Dendritic cell treated with granulocyte-macrophage colony-stimulating factor and Interleukin-4, amounts not matched to agents 40 ng/mL and 50 ng/mL, for 4 days (primary cell): Measurements from ENCODE around the gene FARP1.

ENCODE experiments used
- H3K27ac Mint-ChIP-seq: one replicate; pipeline ENCODE4 v1.8.0; 2022; ENCODE audit warnings: mild to moderate bottlenecking, mixed read lengths
- H3K27me3 Mint-ChIP-seq: one replicate; pipeline ENCODE4 v1.8.0; 2022; ENCODE audit warnings: mild to moderate bottlenecking, mixed read lengths
- H3K36me3 Mint-ChIP-seq: one replicate; pipeline ENCODE4 v1.8.0; 2022; ENCODE audit warnings: low read depth, mixed read lengths
- H3K4me1 Mint-ChIP-seq: one replicate; pipeline ENCODE4 v1.8.0; 2022; ENCODE audit warnings: low read depth, mixed read lengths
- H3K4me3 Mint-ChIP-seq: one replicate; pipeline ENCODE4 v1.8.0; 2022; ENCODE audit warnings: mild to moderate bottlenecking, moderate library complexity, mixed read lengths
- H3K9me3 Mint-ChIP-seq: one replicate; pipeline ENCODE4 v1.8.0; 2022; ENCODE audit warnings: mixed read lengths
- intact Hi-C: fragments of 100-400 bp; cut with micrococcal nuclease; formaldehyde crosslinking; loops from one replicate; pipeline ENCODE4 v1.15.0; 2022

Gene FARP1

GRCh38 chr13:98328511-98328910, 185.6 kb downstream of the FARP1 start:
- no peaks in the 10 kb centered on the region for H3K9me3 Mint-ChIP-seq
- H3K27ac Mint-ChIP-seq, result no peak overlapping the region
- no peak overlapping the region for H3K4me3 Mint-ChIP-seq
- peaks cover 1% of the 10 kb centered on the region for H3K27me3 Mint-ChIP-seq
- no peaks in the 10 kb centered on the region for H3K36me3 Mint-ChIP-seq
- intact Hi-C loops, result no loop called here
- H3K4me1 Mint-ChIP-seq, result no peaks in the 10 kb centered on the region

GRCh38 chr13:98332222-98332621, 189.3 kb downstream of the FARP1 start:
- intact Hi-C loops, result no loop called here
- no peaks in the 10 kb centered on the region for H3K36me3 Mint-ChIP-seq
- no peak overlapping the region for H3K27ac Mint-ChIP-seq
- no peaks in the 10 kb centered on the region for H3K4me1 Mint-ChIP-seq
- no peaks in the 10 kb centered on the region for H3K9me3 Mint-ChIP-seq
- no peak overlapping the region for H3K4me3 Mint-ChIP-seq
- H3K27me3 Mint-ChIP-seq, result peaks cover 1% of the 10 kb centered on the region

- intact Hi-C loops, result no loop called here
- Mint-ChIP-seq H3K4me3 (no peak overlapping the region), H3K36me3 (no peaks in the 10 kb centered on the region), H3K4me1 (no peaks in the 10 kb centered on the region), H3K27ac (no peak overlapping the region), H3K9me3 (no peaks in the 10 kb centered on the region), H3K27me3 (peaks cover under 1% of the 10 kb centered on the region)
These were observed 189.8 kb downstream of the FARP1 start for GRCh38 chr13:98332691-98333090.

GRCh38 chr13:98333486-98333885, 190.6 kb downstream of the FARP1 start:
- Mint-ChIP-seq H3K27me3 (no peaks in the 10 kb centered on the region), H3K4me1 (no peaks in the 10 kb centered on the region), H3K36me3 (no peaks in the 10 kb centered on the region), H3K9me3 (no peaks in the 10 kb centered on the region), H3K4me3 (no peak overlapping the region), H3K27ac (no peak overlapping the region)
- intact Hi-C loops, result no loop called here

- intact Hi-C loops, result no loop called here
- Mint-ChIP-seq H3K27ac (no peak overlapping the region), H3K4me3 (no peak overlapping the region), H3K4me1 (no peaks in the 10 kb centered on the region), H3K9me3 (no peaks in the 10 kb centered on the region), H3K36me3 (no peaks in the 10 kb centered on the region), H3K27me3 (no peaks in the 10 kb centered on the region)
These were observed 191.8 kb downstream of the FARP1 start for GRCh38 chr13:98334620-98335205.

GRCh38 chr13:98335721-98336120, 192.8 kb downstream of the FARP1 start:
- intact Hi-C loops, result no loop called here
- H3K27me3 Mint-ChIP-seq, result no peaks in the 10 kb centered on the region
- no peaks in the 10 kb centered on the region for H3K4me1 Mint-ChIP-seq
- H3K27ac Mint-ChIP-seq, result no peak overlapping the region
- H3K36me3 Mint-ChIP-seq, result no peaks in the 10 kb centered on the region
- H3K9me3 Mint-ChIP-seq, result no peaks in the 10 kb centered on the region
- H3K4me3 Mint-ChIP-seq, result no peak overlapping the region

GRCh38 chr13:98338310-98338709, 195.4 kb downstream of the FARP1 start:
- Mint-ChIP-seq H3K36me3 (no peaks in the 10 kb centered on the region), H3K27ac (no peak overlapping the region), H3K27me3 (no peaks in the 10 kb centered on the region), H3K4me1 (no peaks in the 10 kb centered on the region), H3K9me3 (no peaks in the 10 kb centered on the region), H3K4me3 (no peak overlapping the region)
- intact Hi-C loops, result no loop called here

- Mint-ChIP-seq H3K36me3 (no peaks in the 10 kb centered on the region), H3K9me3 (no peaks in the 10 kb centered on the region), H3K27me3 (no peaks in the 10 kb centered on the region), H3K4me3 (no peak overlapping the region), H3K4me1 (no peaks in the 10 kb centered on the region), H3K27ac (no peak overlapping the region)
- intact Hi-C loops, result no loop called here
These were observed 197.0 kb downstream of the FARP1 start for GRCh38 chr13:98339684-98340425.

- no peaks in the 10 kb centered on the region for H3K9me3 Mint-ChIP-seq
- H3K27ac Mint-ChIP-seq, result no peak overlapping the region
- no peaks in the 10 kb centered on the region for H3K36me3 Mint-ChIP-seq
- intact Hi-C loops, result no loop called here
- H3K4me1 Mint-ChIP-seq, result no peaks in the 10 kb centered on the region
- H3K4me3 Mint-ChIP-seq, result no peak overlapping the region
- H3K27me3 Mint-ChIP-seq, result no peaks in the 10 kb centered on the region
These were observed 200.1 kb downstream of the FARP1 start for GRCh38 chr13:98342953-98343352.

GRCh38 chr13:98343461-98343860, 200.6 kb downstream of the FARP1 start:
- Mint-ChIP-seq H3K27me3 (no peaks in the 10 kb centered on the region), H3K9me3 (no peaks in the 10 kb centered on the region), H3K36me3 (no peaks in the 10 kb centered on the region), H3K27ac (no peak overlapping the region), H3K4me1 (no peaks in the 10 kb centered on the region), H3K4me3 (no peak overlapping the region)
- intact Hi-C loops, result no loop called here

GRCh38 chr13:98344392-98344791, 201.5 kb downstream of the FARP1 start:
- no peaks in the 10 kb centered on the region for H3K4me1 Mint-ChIP-seq
- H3K27me3 Mint-ChIP-seq, result no peaks in the 10 kb centered on the region
- no peak overlapping the region for H3K4me3 Mint-ChIP-seq
- H3K9me3 Mint-ChIP-seq, result no peaks in the 10 kb centered on the region
- H3K27ac Mint-ChIP-seq, result no peak overlapping the region
- intact Hi-C loops, result no loop called here
- H3K36me3 Mint-ChIP-seq, result no peaks in the 10 kb centered on the region

- no peak overlapping the region for H3K27ac Mint-ChIP-seq
- intact Hi-C loops, result loop anchor here (5.0 kb wide), 1 partner anchor 327 kb away; no protein-coding TSS in a partner anchor
- H3K27me3 Mint-ChIP-seq, result no peaks in the 10 kb centered on the region
- H3K36me3 Mint-ChIP-seq, result no peaks in the 10 kb centered on the region
- H3K9me3 Mint-ChIP-seq, result no peaks in the 10 kb centered on the region
- no peaks in the 10 kb centered on the region for H3K4me1 Mint-ChIP-seq
- no peak overlapping the region for H3K4me3 Mint-ChIP-seq
These were observed 202.4 kb downstream of the FARP1 start for GRCh38 chr13:98345107-98345935.

- no peak overlapping the region for H3K4me3 Mint-ChIP-seq
- H3K4me1 Mint-ChIP-seq, result no peaks in the 10 kb centered on the region
- H3K27me3 Mint-ChIP-seq, result no peaks in the 10 kb centered on the region
- H3K9me3 Mint-ChIP-seq, result no peaks in the 10 kb centered on the region
- H3K36me3 Mint-ChIP-seq, result no peaks in the 10 kb centered on the region
- intact Hi-C loops, result loop anchor here (5.0 kb wide), 1 partner anchor 325 kb away; no protein-coding TSS in a partner anchor
- no peak overlapping the region for H3K27ac Mint-ChIP-seq
These were observed 204.2 kb downstream of the FARP1 start for GRCh38 chr13:98346904-98347636.

- no peaks in the 10 kb centered on the region for H3K9me3 Mint-ChIP-seq
- H3K4me3 Mint-ChIP-seq, result no peak overlapping the region
- no peaks in the 10 kb centered on the region for H3K36me3 Mint-ChIP-seq
- intact Hi-C loops, result loop anchor here (5.0 kb wide), 1 partner anchor 325 kb away; no protein-coding TSS in a partner anchor
- no peaks in the 10 kb centered on the region for H3K27me3 Mint-ChIP-seq
- H3K4me1 Mint-ChIP-seq, result no peaks in the 10 kb centered on the region
- no peak overlapping the region for H3K27ac Mint-ChIP-seq
These were observed 204.9 kb downstream of the FARP1 start for GRCh38 chr13:98347756-98348155.
